ENCODE data around the gene ASAP3. TPM values are rescaled to one million over a fixed set of nuclear protein-coding genes. Genes with fewer than 3 reads are reported as not detected.

The ASAP3 gene
- total RNA-seq, 2 experiments from 2014 or later = 0.35 TPM; not detected in 1

DNA sequence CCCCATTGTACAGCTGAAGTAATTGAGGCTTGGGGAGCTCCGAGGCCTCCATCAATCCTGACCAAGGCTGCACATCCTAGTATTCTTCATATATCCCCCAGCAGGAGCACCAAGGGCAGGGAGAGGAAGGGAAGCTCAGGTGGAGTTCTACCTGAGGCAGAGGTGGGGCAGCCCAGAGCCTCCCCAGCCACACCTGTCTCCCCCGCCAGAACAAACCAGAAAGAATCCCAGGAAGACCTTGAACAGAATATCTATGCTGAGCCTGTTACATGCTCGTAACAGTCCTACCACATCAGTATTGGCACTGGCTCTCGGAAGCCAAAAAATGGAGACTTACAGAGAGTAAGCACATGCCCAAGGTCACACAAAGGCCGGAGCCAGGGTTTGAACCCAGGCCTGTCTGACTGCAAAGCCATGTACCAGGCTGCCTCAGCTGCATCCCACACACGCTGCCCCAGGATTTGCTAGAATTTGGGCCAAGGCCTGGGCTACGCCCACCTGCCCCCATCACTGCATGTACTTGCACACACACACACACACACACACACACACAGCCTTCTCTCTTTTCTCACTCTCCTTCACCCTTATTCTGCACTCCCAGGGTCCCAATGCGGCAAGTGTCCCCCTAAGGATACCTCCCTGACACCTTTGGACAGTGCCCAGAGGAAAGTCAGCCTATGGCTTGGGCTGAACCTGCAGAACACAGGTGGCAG is 42.5 kb upstream of the ASAP3 start:
- H3K9me3 Mint-ChIP-seq (ENCODE audit: low read depth) = no peaks in the 10 kb centered on the region
- H3K36me3 Mint-ChIP-seq = peaks cover 54% of the 10 kb centered on the region
- H3K4me3 Mint-ChIP-seq = peak overlapping the region; percentile 71
- H3K4me1 Mint-ChIP-seq = peaks cover 72% of the 10 kb centered on the region
- peak overlapping the region; percentile 85 for H3K27ac Mint-ChIP-seq
- no peak for ATAC-seq
- no peaks in the 10 kb centered on the region for H3K27me3 Mint-ChIP-seq
- no peak for DNase-seq
- CTCF ChIA-PET = interaction anchor here (1.3 to 21.2 kb wide), 8 partner anchors 7 to 111 kb away, joined by 3 to 308 read pairs (median 16); no protein-coding TSS in a partner anchor

DNA sequence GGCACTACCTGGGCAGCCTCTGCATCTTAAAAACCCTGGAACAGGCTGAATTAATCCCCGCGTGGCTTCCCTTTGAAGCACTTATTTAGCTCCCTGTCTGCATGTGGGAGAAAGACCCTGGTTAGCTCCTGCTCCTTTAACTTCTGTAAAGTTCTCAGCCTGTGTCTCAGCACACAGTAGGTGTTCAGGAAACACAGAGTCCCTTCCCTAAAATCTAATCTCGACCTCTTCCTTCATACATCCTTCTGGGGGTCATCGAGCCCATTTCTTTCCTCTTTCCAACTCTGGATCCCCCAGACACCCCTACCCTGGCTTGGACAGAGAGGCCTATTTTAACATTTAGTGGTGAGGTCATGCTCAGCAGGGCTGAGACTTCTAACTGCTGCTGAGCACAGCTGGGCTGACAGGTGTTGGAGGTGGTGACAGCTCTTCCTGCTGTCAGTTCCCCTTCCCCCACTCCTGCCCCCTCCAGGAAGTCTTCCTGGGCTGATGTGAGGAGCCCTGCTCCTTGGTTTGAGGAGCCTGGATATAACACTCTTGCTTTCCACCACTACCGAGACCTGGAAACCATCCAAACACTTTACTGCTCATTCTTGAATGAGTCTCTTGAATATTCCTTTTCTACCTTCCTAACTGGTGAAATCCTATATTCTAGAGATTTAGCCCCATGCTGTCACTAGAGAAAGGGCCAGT is 41.7 kb upstream of the ASAP3 start:
- no peak for ATAC-seq

GRCh38 chr1:23524716-23525401 is 40.9 kb upstream of the ASAP3 start:
- CTCF ChIA-PET = interaction anchor here (0.5 to 21.2 kb wide), 16 partner anchors 9 to 167 kb away, joined by 3 to 308 read pairs (median 5); partner anchors contain the start of genes ID3 and RPL11
- Mint-ChIP-seq H3K36me3 (peaks cover 56% of the 10 kb centered on the region), H3K9me3 (ENCODE audit: low read depth) (no peaks in the 10 kb centered on the region), H3K27ac (peak overlapping the region; percentile 85), H3K27me3 (no peaks in the 10 kb centered on the region), H3K4me1 (peaks cover 69% of the 10 kb centered on the region), H3K4me3 (peak overlapping the region; percentile 71)
- ATAC-seq (peak; percentile 11), DNase-seq (peak; percentile 69)

More for the DNA sequence above, 41.7 kb upstream of the ASAP3 start:
- peak overlapping the region; percentile 71 for H3K4me3 Mint-ChIP-seq
- peaks cover 58% of the 10 kb centered on the region for H3K36me3 Mint-ChIP-seq
- DNase-seq = peak; percentile 64
- peak overlapping the region; percentile 85 for H3K27ac Mint-ChIP-seq
- CTCF ChIA-PET = interaction anchor here (0.6 to 21.2 kb wide), 13 partner anchors 8 to 111 kb away, joined by 3 to 308 read pairs (median 6); partner anchors contain the start of gene ID3
- H3K9me3 Mint-ChIP-seq (ENCODE audit: low read depth) = no peaks in the 10 kb centered on the region
- H3K27me3 Mint-ChIP-seq = no peaks in the 10 kb centered on the region
- peaks cover 69% of the 10 kb centered on the region for H3K4me1 Mint-ChIP-seq

GRCh38 chr1:23524163-23524562 is 40.2 kb upstream of the ASAP3 start:
- Mint-ChIP-seq H3K4me1 (peaks cover 66% of the 10 kb centered on the region), H3K27me3 (no peaks in the 10 kb centered on the region), H3K9me3 (ENCODE audit: low read depth) (no peaks in the 10 kb centered on the region), H3K4me3 (peak overlapping the region; percentile 9), H3K36me3 (peaks cover 54% of the 10 kb centered on the region), H3K27ac (peak overlapping the region; percentile 85)
- DNase-seq (no peak), ATAC-seq (no peak)
- CTCF ChIA-PET = interaction anchor here (1.3 to 21.2 kb wide), 8 partner anchors 9 to 167 kb away, joined by 3 to 308 read pairs (median 10); partner anchors contain the start of gene RPL11

DNA sequence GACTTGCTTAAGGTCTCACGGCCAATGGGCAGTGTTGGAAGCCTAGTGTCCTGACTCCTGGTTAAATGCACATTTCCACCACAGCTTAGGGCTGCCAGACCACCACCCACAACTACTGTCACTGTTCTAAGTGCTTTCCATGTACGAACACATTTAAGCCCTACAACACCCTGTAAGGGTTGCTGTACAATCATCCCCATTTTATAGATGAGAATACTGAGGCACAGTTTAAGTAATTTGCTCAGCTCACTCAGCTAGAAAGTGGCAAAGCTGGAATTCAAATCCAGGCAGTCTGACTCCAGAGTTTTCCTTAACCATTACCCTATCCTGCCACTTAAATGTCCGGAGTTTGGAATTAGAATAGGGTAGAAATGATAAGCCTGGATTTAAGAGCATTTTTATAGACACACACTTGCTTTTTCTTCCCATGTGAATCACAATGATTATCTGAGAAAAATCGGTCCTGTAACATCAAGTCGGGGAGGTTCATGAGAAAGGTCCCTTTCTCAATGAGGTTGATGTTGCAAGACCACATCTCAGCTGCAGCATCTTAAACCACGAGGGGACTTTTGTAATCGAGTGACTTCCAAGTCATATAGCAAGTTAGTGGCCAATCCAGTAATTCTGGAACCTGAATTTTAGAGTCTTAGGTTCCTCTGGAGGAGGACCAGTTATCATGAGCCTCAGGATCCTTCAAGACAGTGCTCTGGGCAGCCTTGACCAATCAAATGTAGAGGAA is 38.4 kb upstream of the ASAP3 start:
- peaks cover 50% of the 10 kb centered on the region for H3K4me1 Mint-ChIP-seq
- peaks cover 62% of the 10 kb centered on the region for H3K36me3 Mint-ChIP-seq
- no peak overlapping the region for H3K4me3 Mint-ChIP-seq
- no peaks in the 10 kb centered on the region for H3K9me3 Mint-ChIP-seq (ENCODE audit: low read depth)
- H3K27ac Mint-ChIP-seq = peak overlapping the region; percentile 9
- ATAC-seq (no peak), DNase-seq (no peak)
- CTCF ChIA-PET = interaction anchor here (1.3 to 21.2 kb wide), 4 partner anchors 8 to 31 kb away, joined by 3 to 308 read pairs (median 29); partner anchors contain the start of gene E2F2
- H3K27me3 Mint-ChIP-seq = no peaks in the 10 kb centered on the region

GRCh38 chr1:23521588-23521987 is 37.6 kb upstream of the ASAP3 start:
- CTCF ChIA-PET = interaction anchor here (1.4 to 21.2 kb wide), 4 partner anchors 9 to 29 kb away, joined by 3 to 308 read pairs (median 18); partner anchors contain the start of gene E2F2

DNA sequence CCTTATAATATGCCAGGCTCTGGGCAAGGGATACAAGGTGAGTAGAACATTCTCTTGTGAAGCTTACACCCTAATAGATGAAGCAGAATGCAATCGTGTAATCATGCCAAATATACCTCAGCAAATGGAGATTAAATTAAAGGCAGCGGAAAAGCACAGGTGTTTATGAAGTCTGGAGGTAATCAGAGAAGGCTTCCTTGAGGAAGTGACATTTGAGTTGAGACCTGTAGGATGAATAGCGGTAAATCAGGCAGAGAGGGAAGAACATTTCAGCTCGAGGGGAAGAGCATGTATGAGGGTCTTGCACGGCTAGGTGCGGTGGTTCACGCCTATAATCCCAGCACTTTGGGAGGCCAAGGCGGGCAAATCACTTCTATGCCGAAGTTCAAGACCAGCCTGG is 33.6 kb upstream of the ASAP3 start:
- Mint-ChIP-seq H3K27me3 (no peaks in the 10 kb centered on the region), H3K4me3 (no peak overlapping the region), H3K9me3 (ENCODE audit: low read depth) (no peaks in the 10 kb centered on the region), H3K36me3 (peaks cover 69% of the 10 kb centered on the region), H3K27ac (no peak overlapping the region), H3K4me1 (peaks cover 5% of the 10 kb centered on the region)
- CTCF ChIA-PET = interaction anchor here (1.7 to 21.2 kb wide), 3 partner anchors 13 to 120 kb away, joined by 5 to 308 read pairs (median 25); partner anchors contain the start of gene E2F2
- no peak for DNase-seq
- ATAC-seq = no peak

More at GRCh38 chr1:23521588-23521987, 37.6 kb upstream of the ASAP3 start:
- Mint-ChIP-seq H3K27ac (no peak overlapping the region), H3K4me3 (no peak overlapping the region), H3K9me3 (ENCODE audit: low read depth) (no peaks in the 10 kb centered on the region), H3K4me1 (peaks cover 42% of the 10 kb centered on the region), H3K36me3 (peaks cover 59% of the 10 kb centered on the region), H3K27me3 (no peaks in the 10 kb centered on the region)
- ATAC-seq (no peak), DNase-seq (no peak)

GRCh38 chr1:23515905-23516304 is 31.9 kb upstream of the ASAP3 start:
- H3K36me3 Mint-ChIP-seq = peaks cover 67% of the 10 kb centered on the region
- CTCF ChIA-PET = interaction anchor here (2.8 to 4.0 kb wide), 3 partner anchors 9 to 19 kb away, joined by 11 to 31 read pairs (median 16); no protein-coding TSS in a partner anchor
- no peak for DNase-seq
- no peaks in the 10 kb centered on the region for H3K9me3 Mint-ChIP-seq (ENCODE audit: low read depth)
- no peaks in the 10 kb centered on the region for H3K4me1 Mint-ChIP-seq
- no peaks in the 10 kb centered on the region for H3K27me3 Mint-ChIP-seq
- no peak for ATAC-seq
- no peak overlapping the region for H3K27ac Mint-ChIP-seq
- H3K4me3 Mint-ChIP-seq = no peak overlapping the region

DNA sequence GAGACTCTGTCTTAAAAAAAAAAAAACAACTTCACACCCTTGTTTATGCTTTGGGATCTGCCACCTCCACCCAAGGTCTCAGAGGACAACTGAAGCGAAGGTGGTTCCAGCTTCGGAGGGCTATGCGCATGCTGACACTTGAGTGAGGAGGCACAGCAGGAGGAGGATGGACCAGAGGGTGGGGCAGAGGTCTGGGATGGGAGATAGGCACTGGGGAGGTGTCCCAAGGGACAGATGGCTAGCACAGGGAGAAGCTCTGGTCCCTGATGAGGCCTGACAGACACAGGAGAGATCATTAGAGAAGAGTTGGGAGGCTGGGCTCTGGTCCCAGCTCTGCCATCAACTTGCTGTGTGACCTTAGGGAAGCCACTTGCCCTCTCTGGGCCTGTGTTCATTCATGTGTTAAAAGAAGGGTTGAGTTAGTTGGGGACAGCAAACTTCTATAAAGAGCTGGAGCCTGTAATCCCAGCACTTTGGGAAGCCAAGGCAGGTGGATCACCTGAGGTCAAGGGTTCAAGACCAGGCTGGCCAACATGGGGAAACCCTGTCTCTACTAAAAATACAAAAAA is 30.2 kb upstream of the ASAP3 start:
- Mint-ChIP-seq H3K4me3 (no peak overlapping the region), H3K9me3 (ENCODE audit: low read depth) (no peaks in the 10 kb centered on the region), H3K27me3 (no peaks in the 10 kb centered on the region), H3K36me3 (peaks cover 75% of the 10 kb centered on the region), H3K27ac (no peak overlapping the region), H3K4me1 (no peaks in the 10 kb centered on the region)
- CTCF ChIA-PET = interaction anchor here (0.7 to 4.0 kb wide), 9 partner anchors 10 to 329 kb away, joined by 3 to 31 read pairs (median 3); no protein-coding TSS in a partner anchor
- no peak for DNase-seq
- no peak for ATAC-seq

DNA sequence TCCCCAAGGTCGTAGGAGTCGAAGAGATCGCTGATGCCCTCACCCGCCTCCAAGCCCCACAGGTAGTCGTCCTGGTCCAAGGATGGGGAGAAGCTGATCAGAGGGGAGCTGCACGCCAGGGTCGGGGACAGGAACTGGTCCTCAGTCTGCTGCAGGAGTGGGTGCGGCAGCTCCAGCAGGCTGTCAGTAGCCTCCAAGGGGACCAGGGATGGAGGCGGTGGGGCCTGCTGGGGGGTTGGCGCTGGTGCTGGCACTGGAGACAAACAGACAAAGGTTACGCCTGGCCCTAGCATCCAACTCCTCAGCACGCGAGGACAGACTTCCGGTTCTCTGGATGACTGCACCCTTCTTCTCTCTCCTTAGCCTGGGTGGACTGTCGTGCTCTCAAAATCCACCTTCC is 25.9 kb upstream of the ASAP3 start:
- DNase-seq (no peak), ATAC-seq (no peak)
- H3K4me1 Mint-ChIP-seq = no peaks in the 10 kb centered on the region
- no peak overlapping the region for H3K4me3 Mint-ChIP-seq
- H3K36me3 Mint-ChIP-seq = peaks cover 54% of the 10 kb centered on the region
- H3K27ac Mint-ChIP-seq = no peak overlapping the region
- H3K27me3 Mint-ChIP-seq = no peaks in the 10 kb centered on the region
- H3K9me3 Mint-ChIP-seq (ENCODE audit: low read depth) = no peaks in the 10 kb centered on the region
- CTCF ChIA-PET = interaction anchor here (6.0 kb wide), 1 partner anchor 13 kb away, joined by 49 read pairs; no protein-coding TSS in a partner anchor

- Mint-ChIP-seq H3K27me3 (no peaks in the 10 kb centered on the region), H3K4me1 (no peaks in the 10 kb centered on the region), H3K36me3 (peaks cover 32% of the 10 kb centered on the region), H3K27ac (no peak overlapping the region), H3K9me3 (ENCODE audit: low read depth) (no peaks in the 10 kb centered on the region), H3K4me3 (no peak overlapping the region)
- ATAC-seq = no peak
- CTCF ChIA-PET = interaction anchor here (1.3 to 6.0 kb wide), 4 partner anchors 10 to 33 kb away, joined by 4 to 49 read pairs (median 6); no protein-coding TSS in a partner anchor
- DNase-seq = no peak
These were observed 22.6 kb upstream of the ASAP3 start for GRCh38 chr1:23506376-23507107.
